CD14-positive monocyte (primary cell): ENCODE data around the gene ABTB1. TPM values are rescaled to one million over a fixed set of nuclear protein-coding genes. Genes with fewer than 3 reads are reported as not detected.

Source experiments
- DNase-seq, 3 donors: peaks; one replicate each; pipeline ENCODE4 v3.0.0-alpha.2; 2011 to 2022
- H2AFZ ChIP-seq: 2 replicates; pipeline ENCODE4 v1.6.0; 2012; ENCODE audit warnings: mild to moderate bottlenecking, low read depth, low read length, inconsistent platforms; ENCODE audit not compliant: insufficient read depth, poor library complexity, severe bottlenecking
- H3K27ac ChIP-seq, 2 donors: 1 replicate in 1 of 2; 2 replicates in 1 of 2; pipeline ENCODE4 v1.5.1; 2012 to 2013; ENCODE audit warnings: low read length in 2 of 2, control low read depth in 1 of 2, inconsistent platforms in 1 of 2, low read depth in 1 of 2, mild to moderate bottlenecking in 1 of 2
- H3K27me3 ChIP-seq, 2 donors: one replicate each; pipeline versions ENCODE4 v1.6.0 to v1.6.1; 2011 to 2013; ENCODE audit warnings: low read length in 2 of 2; ENCODE audit not compliant: control insufficient read depth in 2 of 2, insufficient read depth in 2 of 2
- H3K36me3 ChIP-seq, 2 donors: replicated peaks in 1 of 2; 1 replicate in 1 of 2; 2 replicates in 1 of 2; pipeline versions ENCODE4 v1.5.1 to v1.6.1; 2012 to 2013; ENCODE audit warnings: low read length in 2 of 2, control low read depth in 1 of 2, inconsistent platforms in 1 of 2, mild to moderate bottlenecking in 1 of 2; ENCODE audit not compliant: insufficient read depth in 2 of 2, control insufficient read depth in 1 of 2
- H3K4me1 ChIP-seq, 2 donors: 1 replicate in 1 of 2; 2 replicates in 1 of 2; pipeline versions ENCODE4 v1.5.1 to v1.6.1; 2012 to 2013; ENCODE audit warnings: low read length in 2 of 2, control low read depth in 1 of 2, inconsistent platforms in 1 of 2, mild to moderate bottlenecking in 1 of 2, moderate library complexity in 1 of 2; ENCODE audit not compliant: insufficient read depth in 2 of 2, control insufficient read depth in 1 of 2
- H3K4me2 ChIP-seq: replicated peaks from 2 replicates; pipeline ENCODE3; 2012; ENCODE audit warnings: low read length, moderate library complexity, mild to moderate bottlenecking; ENCODE audit not compliant: poor library complexity, severe bottlenecking; ENCODE audit errors: extremely low read depth
- H3K4me3 ChIP-seq, 3 experiments: fragments of 200-600 bp in 1 of 3; sonication (generic) in 1 of 3; replicated peaks in 1 of 3; 1 replicate in 2 of 3; 2 replicates in 1 of 3; pipeline ENCODE4 v1.5.1; 2011 to 2013; ENCODE audit warnings: low read length in 3 of 3, mild to moderate bottlenecking in 3 of 3, control low read depth in 2 of 3, low read depth in 2 of 3, inconsistent platforms in 1 of 3, moderate library complexity in 1 of 3
- H3K79me2 ChIP-seq: 2 replicates; pipeline ENCODE4 v1.6.0; 2012; ENCODE audit warnings: mild to moderate bottlenecking, control low read depth, inconsistent platforms, low read length, moderate library complexity; ENCODE audit not compliant: insufficient read depth
- H3K9ac ChIP-seq: 2 replicates; pipeline ENCODE4 v1.6.0; 2017; ENCODE audit warnings: low read length, mild to moderate bottlenecking; ENCODE audit not compliant: insufficient read depth, poor library complexity, severe bottlenecking
- H3K9me3 ChIP-seq, 2 donors: replicated peaks in 1 of 2; 1 replicate in 1 of 2; 2 replicates in 1 of 2; pipeline versions ENCODE4 v1.5.1 to v1.6.1; 2012 to 2013; ENCODE audit warnings: low read length in 2 of 2, control low read depth in 1 of 2; ENCODE audit not compliant: control insufficient read depth in 1 of 2, insufficient read depth in 1 of 2
- H4K20me1 ChIP-seq: 2 replicates; pipeline ENCODE4 v1.6.0; 2012; ENCODE audit warnings: mild to moderate bottlenecking, low read length, control low read depth, moderate library complexity; ENCODE audit not compliant: insufficient read depth
- H3K27ac Mint-ChIP-seq, 7 donors: one replicate each; pipeline ENCODE4 v1.8.0; 2020; ENCODE audit warnings: mild to moderate bottlenecking in 7 of 7, mixed read lengths in 7 of 7, moderate library complexity in 6 of 7, inconsistent platforms in 2 of 7
- H3K27me3 Mint-ChIP-seq, 3 donors: one replicate each; pipeline ENCODE4 v1.8.0; 2021 to 2022; ENCODE audit warnings: low read depth in 3 of 3, mild to moderate bottlenecking in 3 of 3, mixed read lengths in 3 of 3, moderate library complexity in 3 of 3, inconsistent platforms in 1 of 3
- H3K36me3 Mint-ChIP-seq, 2 donors: one replicate each; pipeline ENCODE4 v1.8.0; 2020; ENCODE audit warnings: mixed read lengths in 2 of 2, inconsistent platforms in 1 of 2, mild to moderate bottlenecking in 1 of 2
- H3K4me1 Mint-ChIP-seq: one replicate; pipeline ENCODE4 v1.8.0; 2020; ENCODE audit warnings: mild to moderate bottlenecking, mixed read lengths
- H3K4me3 Mint-ChIP-seq, 2 donors: one replicate each; pipeline ENCODE4 v1.8.0; 2020; ENCODE audit warnings: mild to moderate bottlenecking in 2 of 2, mixed read lengths in 2 of 2, moderate library complexity in 1 of 2
- H3K9me3 Mint-ChIP-seq, 7 donors: one replicate each; pipeline ENCODE4 v1.8.0; 2020 to 2022; ENCODE audit warnings: mixed read lengths in 7 of 7, mild to moderate bottlenecking in 6 of 7, moderate library complexity in 6 of 7, inconsistent platforms in 2 of 7
- WGBS: methylation state at CpG from one replicate; pipeline ENCODE4 v1.1.5; 2013; ENCODE audit warnings: missing lambda C conversion rate; ENCODE audit not compliant: insufficient coverage; 5-methylcytosine and 5-hydroxymethylcytosine counted together
- intact Hi-C, 2 donors: fragments of 100-400 bp; cut with micrococcal nuclease; formaldehyde crosslinking; loops; one replicate each; pipeline versions ENCODE4 v1.15.0 to v1.15.1; 2023
- polyA plus RNA-seq, 3 donors: library from polyadenylated mRNA; depleted of rRNA in 1 of 3; unstranded in 2 of 3; stranded (reverse) in 1 of 3; fragments of 300-500 nt in 2 of 3; fragments of >200 nt in 1 of 3; fragmentation: Illumina TruSeq in 2 of 3; gene quantifications; 1 replicate in 2 of 3; 2 replicates in 1 of 3; pipeline ENCODE4 v1.2.3, GENCODE V29; 2012 to 2021
- TF ChIP-seq, protein P1 (sequence below): fragments of 200-600 bp; IDR thresholded peaks from one replicate; pipeline ENCODE4 v1.8.0; 2022; ENCODE audit warnings: antibody characterized with exemption, mild to moderate bottlenecking

ABTB1 gene
- polyA plus RNA-seq, 3 donors = 107 to 246 (median 118) TPM

GRCh38 chr3:127667119-127667681, 5.6 kb upstream of the ABTB1 start:
- intact Hi-C loops = no loop called here
- H3K79me2 ChIP-seq = peaks cover 7% of the 10 kb centered on the region

DNA sequence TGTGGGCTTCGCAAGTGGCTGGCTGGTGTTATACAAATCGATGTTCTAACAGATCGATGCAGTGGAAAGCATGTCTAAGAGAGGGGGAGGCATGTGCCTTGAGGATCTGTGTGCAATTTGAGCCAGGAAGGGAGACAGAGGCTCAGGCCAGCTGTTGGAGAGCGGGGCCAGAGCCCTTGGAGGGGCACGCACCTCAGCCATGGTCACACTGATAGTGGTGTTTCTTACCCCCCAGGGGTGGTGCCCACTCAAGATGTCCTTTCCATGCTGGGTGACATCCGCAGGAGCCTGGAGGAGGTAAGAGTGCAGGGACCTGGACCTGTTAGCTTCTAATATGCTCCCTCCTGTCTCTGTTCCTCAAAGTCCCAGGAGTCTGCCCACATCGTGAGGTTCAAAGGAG, 3.8 kb upstream of the ABTB1 start:
- Mint-ChIP-seq H3K27me3 (peaks cover 3% of the 10 kb centered on the region in 3 donors), H3K27ac (peak overlapping the region in 1 of 7 donors; percentile 33), H3K36me3 (no peaks in the 10 kb centered on the region), H3K4me3 (no peak overlapping the region), H3K9me3 (no peaks in the 10 kb centered on the region), H3K4me1 (peaks cover 14% of the 10 kb centered on the region)
- no peak for DNase-seq
- H3K4me2 ChIP-seq = no peak overlapping the region
- no peaks in the 10 kb centered on the region for H3K36me3 ChIP-seq
- H2AFZ ChIP-seq = no peak overlapping the region
- no peak overlapping the region for H3K9ac ChIP-seq
- H3K9me3 ChIP-seq = no peaks in the 10 kb centered on the region
- TF ChIP-seq, protein P1, sequence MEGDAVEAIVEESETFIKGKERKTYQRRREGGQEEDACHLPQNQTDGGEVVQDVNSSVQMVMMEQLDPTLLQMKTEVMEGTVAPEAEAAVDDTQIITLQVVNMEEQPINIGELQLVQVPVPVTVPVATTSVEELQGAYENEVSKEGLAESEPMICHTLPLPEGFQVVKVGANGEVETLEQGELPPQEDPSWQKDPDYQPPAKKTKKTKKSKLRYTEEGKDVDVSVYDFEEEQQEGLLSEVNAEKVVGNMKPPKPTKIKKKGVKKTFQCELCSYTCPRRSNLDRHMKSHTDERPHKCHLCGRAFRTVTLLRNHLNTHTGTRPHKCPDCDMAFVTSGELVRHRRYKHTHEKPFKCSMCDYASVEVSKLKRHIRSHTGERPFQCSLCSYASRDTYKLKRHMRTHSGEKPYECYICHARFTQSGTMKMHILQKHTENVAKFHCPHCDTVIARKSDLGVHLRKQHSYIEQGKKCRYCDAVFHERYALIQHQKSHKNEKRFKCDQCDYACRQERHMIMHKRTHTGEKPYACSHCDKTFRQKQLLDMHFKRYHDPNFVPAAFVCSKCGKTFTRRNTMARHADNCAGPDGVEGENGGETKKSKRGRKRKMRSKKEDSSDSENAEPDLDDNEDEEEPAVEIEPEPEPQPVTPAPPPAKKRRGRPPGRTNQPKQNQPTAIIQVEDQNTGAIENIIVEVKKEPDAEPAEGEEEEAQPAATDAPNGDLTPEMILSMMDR = no peak
- intact Hi-C loops = no loop called here
- H3K27ac ChIP-seq = no peak overlapping the region
- peaks cover 18% of the 10 kb centered on the region for H3K79me2 ChIP-seq
- peaks cover 9% of the 10 kb centered on the region for H4K20me1 ChIP-seq
- WGBS = 98% methylated on average over 6 of the region's 7 CpGs
- H3K4me3 ChIP-seq = no peak overlapping the region
- H3K4me1 ChIP-seq = peaks cover 16 to 21% of the 10 kb centered on the region in 2 donors
- H3K27me3 ChIP-seq = no peaks in the 10 kb centered on the region

More at GRCh38 chr3:127667119-127667681, 5.6 kb upstream of the ABTB1 start:
- H3K9ac ChIP-seq = no peak overlapping the region
- no peak overlapping the region for H3K27ac Mint-ChIP-seq
- H3K4me1 Mint-ChIP-seq = peaks cover 7% of the 10 kb centered on the region
- H3K36me3 Mint-ChIP-seq = no peaks in the 10 kb centered on the region
- no peaks in the 10 kb centered on the region for H3K9me3 Mint-ChIP-seq
- no peak overlapping the region for H3K4me2 ChIP-seq
- H3K4me3 Mint-ChIP-seq = no peak overlapping the region
- H4K20me1 ChIP-seq = no peaks in the 10 kb centered on the region
- TF ChIP-seq, protein P1 = no peak
- peaks cover 3% of the 10 kb centered on the region in 3 donors for H3K27me3 Mint-ChIP-seq
- H3K4me1 ChIP-seq = peaks cover 9 to 10% of the 10 kb centered on the region in 2 donors
- H3K36me3 ChIP-seq = no peaks in the 10 kb centered on the region
- no peaks in the 10 kb centered on the region for H3K27me3 ChIP-seq
- H2AFZ ChIP-seq = no peak overlapping the region
- no peak overlapping the region for H3K4me3 ChIP-seq
- H3K27ac ChIP-seq = no peak overlapping the region
- 98% methylated on average over 5 of the region's 6 CpGs for WGBS
- DNase-seq = no peak
- H3K9me3 ChIP-seq = no peaks in the 10 kb centered on the region
